NCI-H1092 treated with DMSO at 0.1 percent for 48 hours (cell line): ENCODE results near the gene HEPACAM2.
A peak's percentile ranks its signal among the peaks of the same experiment; 100 is the strongest.

Source experiments
- DNase-seq: peaks from one replicate; lab custom pipeline; 2025; lab: John Stamatoyannopoulos, UW

HEPACAM2 gene

DNA sequence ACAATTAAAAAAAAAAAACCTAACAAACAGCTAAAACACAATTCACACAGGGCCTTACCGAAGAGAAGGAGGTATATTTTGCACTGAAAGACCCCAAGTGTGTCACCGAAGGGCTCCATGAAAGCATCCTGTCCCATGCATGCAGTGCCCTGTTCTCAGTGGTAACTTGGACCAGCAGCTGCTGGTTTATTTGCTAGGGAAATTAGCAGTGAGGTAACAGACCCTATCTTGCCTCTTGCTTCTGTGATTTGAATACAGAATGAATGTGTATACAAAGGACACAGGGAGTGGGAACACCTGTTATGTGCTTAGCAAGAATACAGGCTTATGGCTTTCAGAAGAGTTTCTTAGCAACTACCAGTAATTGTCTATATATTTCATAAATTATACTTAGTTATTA, at the start of gene HEPACAM2:
Gene HEPACAM2, minus strand, starts transcription at position 160 of the 400 bp plus-strand sequence.
- DNase-seq = peak; percentile 95

DNA sequence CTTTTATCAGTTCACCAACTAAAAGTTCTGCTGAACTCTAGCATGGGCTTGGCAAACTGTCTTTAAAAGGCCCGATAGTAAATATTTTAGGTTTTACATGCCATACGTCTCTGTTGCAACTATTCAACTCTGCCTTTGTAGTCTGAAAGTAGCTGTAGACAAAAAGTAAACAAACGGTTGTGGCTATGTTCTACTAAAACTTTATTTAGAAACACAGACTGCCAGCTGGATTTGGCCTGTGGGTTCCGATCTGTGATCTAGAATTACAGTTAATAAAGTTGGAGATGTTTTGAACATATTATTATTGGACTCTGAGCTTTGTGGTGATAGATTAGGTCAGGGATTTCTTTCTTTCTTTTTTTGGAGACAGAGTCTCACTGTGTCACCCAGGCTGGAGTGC, 39.0 kb upstream of the HEPACAM2 start:
- no peak for DNase-seq

DNA sequence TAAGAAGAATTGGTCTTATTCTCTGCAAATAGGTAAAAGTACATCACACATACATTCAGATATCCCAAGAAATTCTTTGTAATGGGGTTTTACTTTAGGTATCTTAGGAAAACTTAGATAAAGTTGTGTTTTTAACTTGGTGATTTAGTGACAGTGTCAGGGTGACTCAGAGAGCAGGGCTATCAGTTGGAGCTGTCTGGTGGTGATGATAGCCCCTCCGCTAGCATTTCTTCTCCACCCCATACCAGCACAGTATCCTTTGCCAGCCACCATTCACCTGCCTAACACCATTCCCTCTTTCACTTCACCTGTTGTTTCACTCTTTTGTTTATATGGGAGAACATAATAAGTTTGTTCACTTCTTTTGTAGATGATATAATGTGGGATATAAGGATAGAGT, 36.3 kb upstream of the HEPACAM2 start:
- no peak for DNase-seq

DNA sequence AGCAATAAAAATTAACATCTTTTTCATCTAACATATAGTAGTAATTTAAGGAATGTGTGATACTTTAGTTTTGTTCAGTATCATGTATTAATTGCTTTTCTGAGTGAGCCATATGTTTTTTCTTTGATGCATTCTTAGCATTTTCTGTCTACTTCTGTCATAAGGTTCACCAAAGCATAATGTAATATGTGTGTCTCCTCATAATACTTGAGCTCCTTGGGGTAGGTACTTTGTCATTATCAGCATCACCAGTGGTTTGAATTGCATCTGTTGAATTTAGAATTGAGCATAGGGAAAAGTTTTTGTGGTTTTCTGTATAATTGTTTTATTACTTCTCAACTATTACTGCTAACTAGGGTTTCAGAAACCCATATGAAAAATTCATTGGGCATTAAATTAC, 32.4 kb upstream of the HEPACAM2 start:
- DNase-seq = no peak

DNA sequence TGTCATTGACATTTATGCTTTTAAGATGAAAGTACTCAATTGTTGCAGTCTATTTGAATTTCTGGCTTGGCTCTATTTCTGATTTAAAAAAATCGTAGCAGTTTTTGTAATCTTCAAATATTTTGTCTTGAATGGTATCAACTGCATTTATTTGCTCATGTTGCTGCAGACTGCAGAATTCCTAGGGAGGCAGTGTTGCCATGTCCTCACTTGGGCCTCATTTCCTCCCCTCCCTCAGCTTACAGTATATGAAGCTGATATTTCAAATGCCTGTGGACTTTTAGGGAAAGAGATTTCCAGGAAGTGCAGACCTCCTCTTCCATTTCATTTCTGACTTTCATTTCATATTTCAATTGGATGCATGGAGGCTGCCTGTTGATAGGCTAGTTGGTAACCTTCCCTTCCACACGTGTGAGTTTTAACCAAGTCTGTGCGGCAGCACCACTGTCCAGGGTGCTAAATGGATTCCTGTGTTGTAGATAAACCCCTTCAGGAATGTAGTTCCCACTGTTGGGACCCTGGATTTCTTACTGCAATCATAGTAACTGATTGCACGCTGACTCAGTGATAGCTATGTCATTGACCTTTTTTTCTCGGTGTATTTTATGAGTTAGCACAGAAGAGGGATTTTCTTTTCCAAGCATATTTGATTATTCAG, 23.4 kb upstream of the HEPACAM2 start:
- DNase-seq = no peak

DNA sequence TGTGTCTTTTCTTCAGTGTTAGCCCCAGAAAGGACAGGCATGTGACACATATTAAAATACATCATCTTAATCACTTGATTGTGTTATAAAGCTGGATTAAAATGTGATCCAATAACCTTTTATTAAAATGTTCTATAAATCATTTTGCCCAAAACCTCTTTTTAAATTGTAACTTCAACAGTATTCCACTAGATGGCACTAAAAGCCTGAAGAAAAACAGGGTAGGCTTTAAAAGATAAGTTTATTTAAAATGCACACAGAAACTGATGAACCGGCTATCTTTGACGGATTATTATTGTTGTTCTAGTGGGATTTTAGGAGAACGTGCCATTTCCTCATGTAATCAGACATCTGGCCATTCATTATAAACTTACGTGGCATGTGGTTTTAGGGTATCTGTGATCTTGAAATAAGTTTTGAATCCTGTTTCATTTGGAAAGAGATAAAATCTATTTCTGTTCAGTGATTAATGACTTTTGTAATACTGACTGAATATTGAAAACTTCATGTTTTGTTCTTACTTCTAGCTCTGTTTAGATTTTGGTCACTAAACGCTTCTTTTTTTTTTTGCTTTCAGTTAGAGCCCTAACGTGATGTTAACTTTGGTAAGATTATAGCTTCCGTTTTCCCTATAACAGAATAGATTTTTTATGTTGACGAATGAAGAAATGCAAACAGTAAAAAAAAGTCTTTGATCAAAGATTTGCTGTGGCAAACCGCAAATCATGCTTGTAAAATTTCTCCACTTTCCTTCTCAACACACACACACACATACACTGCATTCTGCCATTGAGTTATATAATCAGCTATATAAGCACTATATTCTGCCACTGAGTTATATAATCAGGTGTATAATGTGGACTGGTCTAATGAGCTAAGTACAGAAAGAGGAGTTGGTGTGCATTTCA, 19.5 kb upstream of the HEPACAM2 start:
- peak; percentile 57 for DNase-seq

DNA sequence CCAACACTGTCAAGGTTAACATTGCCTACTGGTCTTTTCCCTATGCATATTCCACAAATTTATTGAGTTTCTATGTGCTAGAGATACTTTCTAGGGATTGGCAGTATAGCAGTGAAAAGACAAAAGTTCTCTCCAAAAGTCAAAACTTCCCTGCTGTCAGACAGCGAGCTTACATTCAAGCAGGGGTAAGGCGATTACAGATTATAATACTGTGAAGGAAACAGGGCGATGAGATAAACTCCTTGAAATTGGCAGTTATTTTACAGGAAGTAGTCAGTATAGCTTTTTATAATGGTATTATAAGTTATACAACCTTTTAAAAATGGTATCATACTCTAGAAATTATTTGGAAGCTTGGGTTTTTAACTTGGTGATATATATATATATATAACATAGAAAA, 15.8 kb upstream of the HEPACAM2 start:
- no peak for DNase-seq

DNA sequence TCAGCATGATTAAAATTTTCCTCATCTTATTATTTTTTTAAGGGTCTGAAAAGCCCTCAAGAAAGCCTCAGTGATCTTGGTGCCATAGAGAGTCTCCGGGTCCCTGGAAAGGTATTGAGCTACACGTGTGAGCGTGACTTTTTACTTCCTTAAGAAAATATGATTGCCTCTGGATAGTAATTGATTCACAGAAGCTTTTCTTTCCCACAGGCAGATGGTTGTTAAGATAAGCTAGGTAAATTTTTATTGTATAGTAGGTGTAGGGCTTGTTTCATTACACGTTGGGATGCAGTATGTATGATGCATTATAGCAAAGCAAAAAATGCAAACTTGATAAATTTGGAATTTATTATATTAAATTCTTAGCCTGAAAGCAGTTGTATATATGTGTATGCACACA, 13.6 kb upstream of the HEPACAM2 start:
- DNase-seq = no peak

DNA sequence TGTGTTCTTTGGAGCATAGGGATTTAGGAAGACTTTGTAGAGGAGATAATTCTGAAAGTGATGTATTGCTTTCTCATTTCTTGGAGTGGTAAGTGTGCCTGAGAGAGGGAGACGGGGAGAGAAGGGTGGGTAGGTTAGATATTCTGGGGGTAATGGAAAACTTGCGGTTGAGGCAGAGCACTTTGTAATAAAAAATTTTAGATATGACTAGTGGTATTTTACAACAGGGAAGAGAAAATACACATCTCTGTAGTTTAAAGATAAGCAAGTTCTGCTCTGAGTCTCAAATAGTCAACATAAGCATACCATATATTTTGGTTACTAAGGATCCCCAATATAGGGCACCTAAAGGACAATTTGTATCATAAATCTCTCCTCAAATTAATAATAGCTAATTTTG, 12.5 kb upstream of the HEPACAM2 start:
- no peak for DNase-seq

DNA sequence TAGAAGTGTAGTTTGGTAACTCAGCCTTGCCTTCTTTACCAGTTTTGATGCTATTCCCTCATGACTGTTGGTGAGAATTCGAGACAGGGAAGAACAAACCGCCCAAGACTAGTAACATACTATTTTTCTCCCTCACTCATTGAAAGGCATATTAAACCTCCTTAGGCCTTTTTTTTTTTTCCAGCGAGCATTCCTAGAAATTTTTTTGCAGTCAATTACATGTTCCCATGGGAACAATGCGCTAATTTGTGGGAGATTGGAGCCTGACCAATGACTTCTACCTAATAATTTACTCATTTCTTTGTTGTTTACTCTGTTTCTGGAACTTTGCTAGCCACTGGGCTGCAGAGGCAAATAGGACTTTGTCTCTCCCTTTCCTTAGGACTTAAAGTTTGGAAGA, 11.9 kb upstream of the HEPACAM2 start:
- no peak for DNase-seq

DNA sequence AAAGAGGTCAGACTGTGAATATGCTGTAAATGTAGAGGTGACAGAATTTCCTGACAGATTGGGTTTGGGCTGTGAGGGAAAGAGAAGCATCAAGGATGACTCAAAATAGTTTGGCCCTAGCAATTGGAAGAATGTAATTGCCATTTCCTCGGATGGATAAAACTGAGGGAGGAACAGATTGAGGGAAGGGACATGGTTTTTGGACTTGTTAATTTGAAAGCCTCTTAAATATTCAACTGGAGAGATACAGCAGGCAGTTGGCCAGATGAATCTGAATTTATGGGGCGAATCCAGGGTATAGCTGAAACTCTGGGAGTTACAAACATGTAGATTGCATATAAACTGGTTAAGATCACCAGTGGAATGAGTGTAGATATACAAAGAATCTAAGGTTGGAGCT, 9.3 kb upstream of the HEPACAM2 start:
- DNase-seq = no peak

DNA sequence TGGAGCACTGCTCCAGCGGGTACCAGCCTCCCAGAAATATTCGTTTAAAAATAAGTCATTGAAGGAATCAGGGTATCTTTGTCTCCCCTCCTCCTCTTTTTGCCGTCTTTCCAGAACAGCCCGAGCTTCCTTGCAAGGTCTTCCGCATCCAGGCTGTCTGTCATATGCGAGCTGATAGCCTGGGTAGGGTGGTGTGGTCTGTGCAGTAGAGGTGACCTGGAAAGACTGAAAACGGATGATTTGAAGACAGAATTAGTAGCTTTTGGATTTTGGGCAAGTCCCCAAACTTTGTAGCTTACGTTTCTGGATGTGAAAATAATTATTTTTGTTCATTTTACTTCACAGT, 6.4 kb upstream of the HEPACAM2 start:
- no peak for DNase-seq

DNA sequence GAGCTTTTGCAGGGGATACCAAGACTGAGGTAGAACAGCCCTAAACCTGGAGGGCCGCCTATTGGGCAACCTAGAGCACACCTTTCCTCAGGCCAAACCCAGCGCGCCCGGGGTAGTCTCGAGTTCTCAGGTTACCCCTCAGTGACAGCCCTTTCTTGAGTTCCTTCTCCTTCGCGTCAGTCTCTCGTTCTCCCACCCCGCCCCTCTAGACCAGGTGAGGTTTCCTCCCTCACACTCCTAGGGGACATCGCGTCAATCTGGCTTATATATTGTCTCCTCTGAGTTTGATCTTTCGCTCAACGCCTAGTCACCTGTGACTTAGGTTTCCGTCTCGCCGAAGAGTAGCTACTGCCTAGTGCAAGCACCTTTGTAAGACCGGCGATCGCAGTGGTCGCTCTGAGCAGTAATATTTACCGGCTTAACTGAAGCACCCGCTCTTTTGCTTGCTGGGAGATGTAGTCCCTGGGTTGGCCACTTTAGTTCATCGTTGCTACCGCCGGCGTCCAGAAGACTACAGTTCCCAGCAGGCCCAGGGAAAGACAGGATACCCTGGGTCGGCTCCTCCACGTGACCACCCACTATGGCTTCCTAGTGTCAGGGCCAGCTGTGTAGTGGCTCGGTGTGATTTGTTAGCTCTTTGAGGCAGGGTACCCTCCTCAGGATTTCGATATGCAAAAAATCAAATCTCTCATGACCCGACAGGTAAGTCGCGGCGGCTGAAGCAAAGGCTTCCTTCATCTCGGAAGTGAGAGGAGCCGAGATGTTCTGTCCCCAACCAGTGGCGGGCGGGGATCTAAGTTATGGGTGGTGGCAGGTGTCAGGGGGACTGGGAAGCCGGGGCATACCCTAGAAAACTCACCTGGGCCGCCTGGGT, 5.8 kb upstream of the HEPACAM2 start, which contains the start of gene VPS50:
Gene VPS50, plus strand, starts transcription at position 568 of the 874 bp plus-strand sequence. Its CDS starts 102 bp downstream, at position 670.
- peak; percentile 99 for DNase-seq

DNA sequence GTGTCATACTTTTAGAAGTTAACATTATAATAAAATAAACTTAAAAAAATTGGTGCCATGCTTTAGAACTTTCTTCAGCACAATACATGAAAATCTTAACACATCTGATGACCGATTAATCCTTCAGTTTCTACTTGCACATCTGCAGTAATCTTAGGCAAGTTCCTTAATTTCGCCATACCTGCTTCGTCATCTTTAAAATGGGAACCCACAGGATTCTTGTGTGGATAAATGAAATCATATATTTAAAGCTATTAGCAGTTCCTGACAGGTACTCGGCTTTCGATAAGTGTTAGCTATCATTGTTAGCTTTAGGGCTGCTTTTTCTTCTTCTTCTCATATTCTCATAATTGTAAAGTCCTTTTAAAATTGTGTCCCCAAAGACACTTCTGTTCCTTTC, 5.0 kb upstream of the HEPACAM2 start:
- no peak for DNase-seq

DNA sequence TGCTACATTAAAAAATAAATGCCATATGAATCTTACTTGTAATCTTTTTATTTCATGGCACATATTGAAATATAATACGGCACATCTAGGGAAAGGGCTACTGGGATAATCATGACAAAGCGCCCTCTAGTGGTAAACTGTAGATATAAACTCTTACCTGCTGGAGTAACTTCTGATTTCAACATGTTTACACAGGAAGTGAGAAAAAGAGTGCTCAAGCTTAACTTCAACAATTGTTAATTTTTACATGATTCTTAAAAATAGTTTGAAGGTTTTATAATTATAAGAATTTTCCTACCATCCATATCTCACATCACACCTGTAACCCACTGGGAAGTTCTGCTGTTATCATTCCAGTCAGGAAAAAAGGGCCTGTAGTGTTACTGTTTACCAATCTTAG, 2.0 kb upstream of the HEPACAM2 start:
- peak; percentile 90 for DNase-seq

DNA sequence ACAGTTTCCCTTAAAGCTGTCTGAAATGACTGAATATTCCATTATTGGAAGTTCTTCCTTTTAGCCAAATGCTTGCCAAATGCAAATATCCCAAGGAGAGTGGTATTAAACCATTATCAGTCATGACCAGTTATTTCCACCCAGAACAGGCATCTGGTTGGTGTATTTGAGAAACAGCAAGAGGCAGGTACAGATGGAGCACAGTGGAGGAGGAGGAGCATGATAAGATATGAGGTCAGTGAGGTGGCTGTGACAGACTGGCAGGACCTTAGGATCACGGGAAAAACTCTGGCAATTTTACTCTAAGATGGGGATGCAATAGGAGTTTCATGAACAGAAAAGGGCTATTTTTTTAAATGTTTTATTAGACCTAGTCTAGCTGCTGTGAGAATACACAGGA, 6.4 kb downstream of the HEPACAM2 start:
- no peak for DNase-seq

DNA sequence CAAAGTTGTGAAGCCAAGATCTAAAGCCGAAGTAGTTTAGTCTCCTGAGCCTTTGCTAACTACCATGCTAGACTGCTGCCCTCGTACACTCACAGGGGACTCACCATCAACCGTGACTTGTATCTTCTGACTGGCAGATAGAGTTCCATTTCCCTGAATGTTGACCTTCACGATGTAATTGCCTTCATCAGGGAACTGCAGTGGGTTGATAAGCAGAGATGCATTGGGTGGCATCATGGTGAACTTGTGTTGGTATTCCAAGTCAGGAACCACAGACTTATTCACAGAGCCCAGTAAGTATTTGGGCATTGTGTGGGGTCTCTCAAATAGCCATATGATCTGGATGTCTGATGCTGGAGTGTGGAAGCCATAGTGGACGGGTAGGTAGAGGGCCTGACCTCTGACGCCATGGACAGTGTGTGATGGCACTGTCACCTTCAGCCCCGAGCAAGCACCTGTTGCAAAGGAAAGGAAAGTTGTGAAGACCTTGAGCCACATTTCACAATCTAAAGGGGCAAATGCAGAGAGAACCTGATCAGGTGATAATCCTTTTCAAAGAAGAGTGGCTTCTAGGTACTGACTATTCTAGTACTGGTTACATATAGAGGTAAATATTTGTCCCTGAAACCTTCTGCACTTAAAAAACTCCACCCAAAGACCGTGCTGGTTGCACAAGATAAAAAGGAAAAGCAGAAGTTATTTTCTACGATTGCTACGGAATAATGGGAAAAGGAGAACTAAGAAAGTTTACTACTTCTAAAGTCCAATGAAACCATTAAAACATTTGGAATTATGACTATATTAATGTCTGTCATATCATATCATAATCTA, 7.1 kb downstream of the HEPACAM2 start:
- DNase-seq = no peak

DNA sequence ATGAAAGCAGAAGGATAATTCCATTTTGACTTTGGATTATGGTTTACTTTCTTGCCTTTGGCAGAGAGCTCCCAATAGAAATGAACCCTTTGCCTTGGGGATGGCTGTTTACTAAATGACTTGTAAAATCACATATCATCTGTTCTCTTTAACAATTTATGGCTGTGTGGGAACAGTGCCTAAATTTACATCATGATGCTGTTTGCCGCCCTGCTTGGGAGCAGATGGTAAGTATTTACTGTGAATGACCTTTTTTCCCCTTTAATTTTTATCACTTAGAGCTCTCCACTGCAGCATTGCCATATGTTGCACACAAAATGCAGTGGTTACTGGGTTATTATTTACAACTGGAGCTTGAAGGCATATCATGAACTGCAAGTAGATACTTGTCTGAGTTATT, 13.4 kb downstream of the HEPACAM2 start:
- DNase-seq = peak; percentile 96

DNA sequence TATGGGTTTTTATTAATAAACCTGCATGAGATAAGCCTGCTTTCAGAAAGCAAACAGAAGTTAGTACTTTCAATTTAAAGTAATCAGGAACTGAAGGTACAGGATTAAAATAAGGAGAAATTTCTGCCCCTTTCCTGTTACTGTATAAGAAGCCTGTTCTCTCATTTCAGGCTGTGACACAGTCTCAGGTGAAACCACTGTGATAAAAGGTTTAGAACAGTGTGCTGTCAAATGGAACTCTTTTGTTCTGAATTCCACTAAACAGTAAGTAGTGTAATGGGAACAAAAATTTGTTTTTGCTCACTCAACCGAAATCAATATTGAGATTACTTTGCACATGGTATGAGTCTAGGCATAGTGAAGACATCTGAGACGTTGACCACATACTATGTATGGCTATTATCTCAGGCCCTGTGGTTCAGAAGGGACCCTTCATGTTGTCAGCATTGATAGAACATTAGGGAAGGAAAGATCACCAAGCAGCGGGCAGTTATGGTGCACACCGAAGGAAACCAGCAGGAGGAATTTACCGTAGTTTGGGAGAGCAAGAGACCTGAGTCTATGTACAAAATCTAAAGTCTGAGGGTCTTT, 14.9 kb downstream of the HEPACAM2 start:
- no peak for DNase-seq

DNA sequence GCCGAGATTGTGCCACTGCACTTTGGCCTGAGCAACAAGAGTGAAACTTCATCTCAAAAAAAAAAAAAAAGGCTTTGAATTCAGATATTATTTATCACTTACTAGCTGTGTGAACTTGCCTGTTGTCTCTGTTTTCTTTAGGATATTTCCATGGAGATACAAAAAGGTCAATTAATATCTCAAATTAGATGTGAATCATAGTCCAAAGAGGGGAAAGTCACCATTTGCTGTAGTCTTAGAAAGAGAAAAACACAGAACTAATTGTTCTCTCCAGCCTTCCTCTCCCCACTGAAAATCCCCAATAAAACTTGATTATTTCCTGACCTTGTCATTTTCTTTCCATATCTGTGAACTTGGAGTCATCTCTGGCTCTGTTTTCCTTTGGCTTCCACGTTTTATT, 21.2 kb downstream of the HEPACAM2 start:
- DNase-seq = no peak

DNA sequence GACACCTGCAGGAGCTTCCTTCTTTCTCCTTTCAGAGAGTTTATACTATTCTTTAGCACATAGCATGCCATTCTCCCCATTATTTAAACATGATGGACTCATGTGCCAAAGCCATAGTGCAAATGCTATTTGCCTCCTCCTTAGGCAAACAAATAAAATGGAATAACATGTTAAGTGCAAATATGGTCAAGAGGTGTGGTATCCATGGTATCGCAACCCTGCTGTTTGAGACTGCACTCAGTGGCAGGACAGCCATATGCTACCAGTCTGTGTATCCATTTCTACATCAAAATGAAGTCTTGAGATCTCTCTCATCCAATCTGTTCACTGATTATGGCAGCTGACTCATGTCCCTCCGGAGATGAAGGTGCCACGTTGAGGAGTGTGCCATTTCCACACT, 22.8 kb downstream of the HEPACAM2 start:
- peak; percentile 97 for DNase-seq
